Fibroblast of lung (primary cell): ENCODE results near the gene TINCR. TPM values are rescaled to one million over a fixed set of nuclear protein-coding genes. Genes with fewer than 3 reads are reported as not detected.

ENCODE experiments used
- DNase-seq, 2 donors: peaks; one replicate each; pipeline versions ENCODE4 v3.0.0 to v3.0.0-alpha.2; 2010; ENCODE audit warnings: low read depth in 2 of 2
- H2AFZ ChIP-seq: 2 replicates; pipeline ENCODE4 v1.5.1; 2012; ENCODE audit warnings: low read length, control low read depth, inconsistent platforms
- H3K27ac ChIP-seq: 2 replicates; pipeline ENCODE4 v1.5.1; 2011; ENCODE audit warnings: low read length, control low read depth; ENCODE audit not compliant: insufficient read depth
- H3K27me3 ChIP-seq: 2 replicates; pipeline ENCODE4 v1.5.1; 2011; ENCODE audit warnings: mild to moderate bottlenecking, low read length; ENCODE audit not compliant: control insufficient read depth, insufficient read depth
- H3K36me3 ChIP-seq: 2 replicates; pipeline ENCODE4 v1.5.1; 2011; ENCODE audit warnings: low read length; ENCODE audit not compliant: control insufficient read depth, insufficient read depth
- H3K4me1 ChIP-seq: 2 replicates; pipeline ENCODE4 v1.5.1; 2011; ENCODE audit warnings: low read length; ENCODE audit not compliant: control insufficient read depth, insufficient read depth; ENCODE audit errors: extremely low read depth
- H3K4me2 ChIP-seq: 2 replicates; pipeline ENCODE4 v1.5.1; 2011; ENCODE audit warnings: low read length, control low read depth; ENCODE audit not compliant: insufficient read depth; ENCODE audit errors: extremely low read depth
- H3K4me3 ChIP-seq, 4 experiments: fragments of 200-600 bp in 1 of 4; sonication (generic) in 1 of 4; replicated peaks in 1 of 4; 2 replicates each; pipeline ENCODE4 v1.5.1; 2011 to 2016; ENCODE audit warnings: low read length in 4 of 4, low read depth in 3 of 4, mild to moderate bottlenecking in 3 of 4, control low read depth in 2 of 4, inconsistent platforms in 1 of 4, mixed read lengths in 1 of 4; ENCODE audit not compliant: insufficient read depth in 1 of 4; ENCODE audit errors: control extremely low read depth in 1 of 4
- H3K79me2 ChIP-seq: 2 replicates; pipeline ENCODE4 v1.5.1; 2012; ENCODE audit warnings: mild to moderate bottlenecking, low read length, inconsistent platforms; ENCODE audit not compliant: control insufficient read depth, insufficient read depth
- H3K9ac ChIP-seq: 2 replicates; pipeline ENCODE4 v1.5.1; 2011; ENCODE audit warnings: mild to moderate bottlenecking, low read length, control low read depth; ENCODE audit not compliant: insufficient read depth
- H3K9me3 ChIP-seq: 2 replicates; pipeline ENCODE4 v1.5.1; 2012; ENCODE audit warnings: low read depth, low read length; ENCODE audit not compliant: control insufficient read depth, insufficient read depth
- H4K20me1 ChIP-seq: 2 replicates; pipeline ENCODE4 v1.5.1; 2011; ENCODE audit warnings: low read length; ENCODE audit not compliant: control insufficient read depth, insufficient read depth; ENCODE audit errors: extremely low read depth
- EZH2 ChIP-seq: IDR thresholded peaks from 2 replicates; pipeline ENCODE4 v1.5.1; 2012; ENCODE audit warnings: low read length, control low read depth, mild to moderate bottlenecking; ENCODE audit errors: missing control alignments
- polyA plus RNA-seq, 2 donors: library from polyadenylated mRNA; depleted of rRNA in 1 of 2; stranded (reverse) in 1 of 2; unstranded in 1 of 2; fragments of >200 nt; gene quantifications; 2 replicates each; pipeline ENCODE4 v1.2.1, GENCODE V29; 2011 to 2012; ENCODE audit warnings: missing spikeins in 1 of 2
- total RNA-seq: library from RNA; depleted of rRNA; stranded (reverse); fragments of >200 nt; gene quantifications from 2 replicates; pipeline ENCODE4 v1.2.1, GENCODE V29; 2014
- TF ChIP-seq, protein P1 (sequence below), 2 donors: IDR thresholded peaks in 1 of 2; conservative IDR thresholded peaks in 1 of 2; 1 replicate in 1 of 2; 2 replicates in 1 of 2; pipeline ENCODE4 v1.5.1; 2011 to 2012; ENCODE audit warnings: low read length in 2 of 2, control low read depth in 1 of 2, inconsistent platforms in 1 of 2, low read depth in 1 of 2, mild to moderate bottlenecking in 1 of 2

The TINCR gene
- total and polyA plus RNA-seq, 2 donors (not counting 1 experiment from before 2014, with no cell fraction given): 0.06 to 0.17 TPM

DNA sequence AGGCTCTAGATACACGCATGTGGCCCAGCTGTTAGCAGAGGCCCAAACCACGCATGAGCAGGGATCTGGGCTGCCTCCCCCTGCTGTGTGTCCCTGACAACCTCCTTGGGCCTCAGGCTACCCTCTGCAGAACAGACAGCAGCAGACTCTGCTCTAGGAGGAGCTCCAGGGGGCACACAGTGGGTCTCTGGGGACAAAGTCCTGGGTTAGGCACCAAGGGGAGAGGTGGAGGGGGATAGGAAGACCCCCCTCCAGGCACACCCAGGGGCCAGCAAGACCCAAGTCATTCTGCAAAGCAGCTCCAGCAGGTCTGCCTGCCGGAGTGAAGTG lies 8.0 kb downstream of the TINCR start:
- TF ChIP-seq, protein P1, sequence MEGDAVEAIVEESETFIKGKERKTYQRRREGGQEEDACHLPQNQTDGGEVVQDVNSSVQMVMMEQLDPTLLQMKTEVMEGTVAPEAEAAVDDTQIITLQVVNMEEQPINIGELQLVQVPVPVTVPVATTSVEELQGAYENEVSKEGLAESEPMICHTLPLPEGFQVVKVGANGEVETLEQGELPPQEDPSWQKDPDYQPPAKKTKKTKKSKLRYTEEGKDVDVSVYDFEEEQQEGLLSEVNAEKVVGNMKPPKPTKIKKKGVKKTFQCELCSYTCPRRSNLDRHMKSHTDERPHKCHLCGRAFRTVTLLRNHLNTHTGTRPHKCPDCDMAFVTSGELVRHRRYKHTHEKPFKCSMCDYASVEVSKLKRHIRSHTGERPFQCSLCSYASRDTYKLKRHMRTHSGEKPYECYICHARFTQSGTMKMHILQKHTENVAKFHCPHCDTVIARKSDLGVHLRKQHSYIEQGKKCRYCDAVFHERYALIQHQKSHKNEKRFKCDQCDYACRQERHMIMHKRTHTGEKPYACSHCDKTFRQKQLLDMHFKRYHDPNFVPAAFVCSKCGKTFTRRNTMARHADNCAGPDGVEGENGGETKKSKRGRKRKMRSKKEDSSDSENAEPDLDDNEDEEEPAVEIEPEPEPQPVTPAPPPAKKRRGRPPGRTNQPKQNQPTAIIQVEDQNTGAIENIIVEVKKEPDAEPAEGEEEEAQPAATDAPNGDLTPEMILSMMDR (conservative IDR thresholded peaks at IDR 0.05 in 1 of 2, IDR thresholded peaks at IDR 0.05 in 1 of 2; ENCODE audit: low read depth in 1 of 2, low read length in 2 of 2): no peak
- no peak for TF ChIP-seq EZH2
- Histone ChIP-seq H3K36me3 (no peaks in the 10 kb centered on the region), H3K27ac (no peak overlapping the region), H3K79me2 (no peaks in the 10 kb centered on the region), H4K20me1 (no peaks in the 10 kb centered on the region), H3K4me3 (no peak overlapping the region), H3K4me2 (no peak overlapping the region), H3K9me3 (no peaks in the 10 kb centered on the region), H3K9ac (no peak overlapping the region), H3K27me3 (peaks cover 2% of the 10 kb centered on the region), H3K4me1 (no peaks in the 10 kb centered on the region), H2AFZ (no peak overlapping the region)
- DNase-seq: no peak

DNA sequence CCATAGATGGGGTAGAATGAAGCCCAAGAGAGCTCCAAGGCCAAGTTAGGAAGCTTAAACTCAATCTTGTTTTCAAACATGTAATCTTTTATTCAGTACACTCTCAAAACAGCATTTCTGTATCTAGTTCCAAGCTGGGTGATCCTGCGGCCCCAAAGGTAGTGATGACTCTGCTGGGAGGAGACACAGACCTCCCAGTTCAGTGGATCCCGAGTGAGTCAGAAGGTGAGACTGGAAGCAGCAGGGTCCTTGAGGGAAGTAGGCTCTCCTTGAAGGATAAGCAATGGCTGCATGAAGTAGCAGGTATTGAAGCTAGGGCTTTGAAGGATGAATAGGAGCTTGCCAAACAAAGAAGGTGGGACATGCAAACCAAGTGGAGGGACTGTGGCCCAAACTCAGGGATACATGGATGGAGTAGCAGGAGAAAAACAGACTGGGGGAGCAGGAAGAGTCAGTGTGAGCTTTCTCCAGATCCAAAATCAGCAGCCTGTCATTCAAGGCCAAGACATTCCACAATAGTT lies 9.6 kb downstream of the TINCR start:
- Histone ChIP-seq H3K4me2 (no peak overlapping the region), H3K79me2 (no peaks in the 10 kb centered on the region), H2AFZ (no peak overlapping the region), H3K9ac (no peak overlapping the region), H3K27me3 (peaks cover 2% of the 10 kb centered on the region), H3K27ac (no peak overlapping the region), H3K9me3 (no peaks in the 10 kb centered on the region), H4K20me1 (no peaks in the 10 kb centered on the region), H3K36me3 (no peaks in the 10 kb centered on the region), H3K4me1 (no peaks in the 10 kb centered on the region), H3K4me3 (no peak overlapping the region)
- TF ChIP-seq EZH2: no peak
- TF ChIP-seq, protein P1 (conservative IDR thresholded peaks at IDR 0.05 in 1 of 2, IDR thresholded peaks at IDR 0.05 in 1 of 2; ENCODE audit: low read depth in 1 of 2, low read length in 2 of 2): no peak
- DNase-seq: no peak

DNA sequence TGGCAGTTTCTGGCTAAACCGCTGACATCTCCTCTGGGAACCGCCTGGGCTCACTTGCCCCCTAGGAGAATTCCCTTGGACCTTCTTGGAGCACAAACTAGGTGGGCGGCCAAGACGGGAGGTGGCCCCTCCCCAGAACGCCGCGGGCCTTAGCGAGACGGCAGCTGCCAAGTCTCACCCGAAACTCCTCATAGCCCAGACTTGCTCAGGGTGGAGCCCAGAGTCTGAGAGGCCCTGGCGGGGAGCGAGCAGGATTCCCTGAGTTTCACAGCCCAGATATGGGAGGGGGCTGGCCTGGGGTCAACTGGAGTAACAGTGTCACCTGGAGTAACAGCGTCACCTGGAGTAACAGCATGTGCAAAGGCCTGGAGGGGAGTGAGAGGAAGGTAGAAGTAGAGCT lies 10.1 kb downstream of the TINCR start:
- Histone ChIP-seq H3K4me2 (no peak overlapping the region), H3K9me3 (no peaks in the 10 kb centered on the region), H3K27ac (no peak overlapping the region), H3K9ac (no peak overlapping the region), H3K4me3 (no peak overlapping the region), H2AFZ (no peak overlapping the region), H3K36me3 (no peaks in the 10 kb centered on the region), H3K27me3 (peaks cover 2% of the 10 kb centered on the region), H4K20me1 (no peaks in the 10 kb centered on the region), H3K79me2 (no peaks in the 10 kb centered on the region), H3K4me1 (no peaks in the 10 kb centered on the region)
- DNase-seq: no peak
- TF ChIP-seq, protein P1 (conservative IDR thresholded peaks at IDR 0.05 in 1 of 2, IDR thresholded peaks at IDR 0.05 in 1 of 2; ENCODE audit: low read depth in 1 of 2, low read length in 2 of 2): no peak
- no peak for TF ChIP-seq EZH2
